OCI-LY3 (cell line): Measurements from ENCODE around the gene LINGO1.

Experiments used
- H2AFZ ChIP-seq: fragments of 200-600, 300-600 bp; shearing (Covaris generic); 2 replicates; pipeline ENCODE4 v1.6.0; 2014; ENCODE audit warnings: antibody characterized with exemption, low read depth, low read length
- H3K27ac ChIP-seq: fragments of 200-600, 300-600 bp; sonication (generic); 2 replicates; pipeline ENCODE4 v1.5.1; 2014; ENCODE audit warnings: mild to moderate bottlenecking, low read length, moderate library complexity, mixed read lengths
- H3K27me3 ChIP-seq: fragments of 200-600, 300-600 bp; sonication (generic); 2 replicates; pipeline ENCODE4 v1.6.1; 2014; ENCODE audit warnings: low read depth, low read length, mixed read lengths
- H3K36me3 ChIP-seq: fragments of 200-600, 300-600 bp; sonication (generic); replicated peaks from 2 replicates; pipeline ENCODE3; 2014; ENCODE audit warnings: low read depth, low read length, mixed read lengths
- H3K4me1 ChIP-seq: fragments of 300-600, 200-600 bp; sonication (generic); 2 replicates; pipeline ENCODE4 v1.6.1; 2014; ENCODE audit warnings: low read length, mixed read lengths
- H3K4me2 ChIP-seq: fragments of 200-600, 300-600 bp; sonication (generic); 2 replicates; pipeline ENCODE4 v1.6.1; 2014; ENCODE audit warnings: low read length, mixed read lengths
- H3K4me3 ChIP-seq: fragments of 300-600, 200-600 bp; sonication (generic); 2 replicates; pipeline ENCODE4 v1.5.1; 2014; ENCODE audit warnings: antibody characterized with exemption, mild to moderate bottlenecking, low read length, moderate library complexity
- H3K79me2 ChIP-seq: fragments of 300-600, 200-600 bp; shearing (Covaris generic); 2 replicates; pipeline ENCODE4 v1.6.1; 2014; ENCODE audit warnings: mild to moderate bottlenecking, low read length, mixed read lengths
- H3K9ac ChIP-seq: fragments of 300-600, 200-600 bp; shearing (Covaris generic); 2 replicates; pipeline ENCODE4 v1.6.0; 2014; ENCODE audit warnings: mild to moderate bottlenecking, low read length, moderate library complexity
- H3K9me3 ChIP-seq: fragments of 200-600, 300-600 bp; shearing (Covaris generic); 2 replicates; pipeline ENCODE4 v1.6.1; 2014; ENCODE audit warnings: low read length, mixed read lengths; ENCODE audit not compliant: insufficient read depth
- H4K20me1 ChIP-seq: fragments of 200-600, 300-600 bp; sonication (generic); 2 replicates; pipeline ENCODE4 v1.6.1; 2016; ENCODE audit warnings: low read length, mixed read lengths; ENCODE audit not compliant: insufficient read depth
- CTCF ChIP-seq: fragments of 200-600, 300-600 bp; sonication (generic); IDR thresholded peaks from 2 replicates; pipeline ENCODE4 v1.5.1; 2014; ENCODE audit warnings: antibody characterized with exemption, low read length, low read depth
- EZH2phosphoT487 ChIP-seq: fragments of 200-600 bp; shearing (Covaris generic); IDR thresholded peaks from 2 replicates; pipeline ENCODE4 v1.6.1; 2018; ENCODE audit warnings: antibody characterized with exemption, mixed run types, low read depth

Gene LINGO1

GRCh38 chr15:77602800-77603199 is 29.9 kb downstream of the LINGO1 start:
- no peaks in the 10 kb centered on the region for H3K36me3 ChIP-seq
- H3K9me3 ChIP-seq = no peaks in the 10 kb centered on the region
- no peak overlapping the region for H3K4me2 ChIP-seq
- no peaks in the 10 kb centered on the region for H4K20me1 ChIP-seq
- no peak overlapping the region for H2AFZ ChIP-seq
- H3K4me3 ChIP-seq = no peak overlapping the region
- no peaks in the 10 kb centered on the region for H3K79me2 ChIP-seq
- peaks cover 12% of the 10 kb centered on the region for H3K4me1 ChIP-seq
- H3K9ac ChIP-seq = no peak overlapping the region
- TF ChIP-seq CTCF (no peak), EZH2phosphoT487 (no peak)
- no peak overlapping the region for H3K27ac ChIP-seq
- no peaks in the 10 kb centered on the region for H3K27me3 ChIP-seq

GRCh38 chr15:77599899-77600298 is 32.8 kb downstream of the LINGO1 start:
- H3K27ac ChIP-seq = no peak overlapping the region
- TF ChIP-seq CTCF (no peak), EZH2phosphoT487 (no peak)

GRCh38 chr15:77599357-77599756 is 33.4 kb downstream of the LINGO1 start:
- peak overlapping the region; percentile 76 for H2AFZ ChIP-seq
- H3K4me1 ChIP-seq = peaks cover 10% of the 10 kb centered on the region
- H3K36me3 ChIP-seq = no peaks in the 10 kb centered on the region
- peak overlapping the region; percentile 42 for H3K4me2 ChIP-seq
- H3K4me3 ChIP-seq = no peak overlapping the region
- TF ChIP-seq CTCF (no peak), EZH2phosphoT487 (no peak)
- no peaks in the 10 kb centered on the region for H3K27me3 ChIP-seq
- H3K79me2 ChIP-seq = no peaks in the 10 kb centered on the region
- H3K9ac ChIP-seq = no peak overlapping the region
- H3K9me3 ChIP-seq = no peaks in the 10 kb centered on the region
- no peaks in the 10 kb centered on the region for H4K20me1 ChIP-seq
- H3K27ac ChIP-seq = no peak overlapping the region

More at GRCh38 chr15:77599899-77600298, 32.8 kb downstream of the LINGO1 start:
- no peak overlapping the region for H3K9ac ChIP-seq
- H3K79me2 ChIP-seq = no peaks in the 10 kb centered on the region
- H3K36me3 ChIP-seq = no peaks in the 10 kb centered on the region
- peak overlapping the region; percentile 41 for H3K4me3 ChIP-seq
- no peaks in the 10 kb centered on the region for H3K27me3 ChIP-seq
- peaks cover 10% of the 10 kb centered on the region for H3K4me1 ChIP-seq
- H2AFZ ChIP-seq = peak overlapping the region; percentile 76
- peak overlapping the region; percentile 42 for H3K4me2 ChIP-seq
- no peaks in the 10 kb centered on the region for H3K9me3 ChIP-seq
- no peaks in the 10 kb centered on the region for H4K20me1 ChIP-seq

- no peaks in the 10 kb centered on the region for H4K20me1 ChIP-seq
- no peak overlapping the region for H2AFZ ChIP-seq
- no peaks in the 10 kb centered on the region for H3K36me3 ChIP-seq
- no peak overlapping the region for H3K27ac ChIP-seq
- H3K79me2 ChIP-seq = no peaks in the 10 kb centered on the region
- no peak overlapping the region for H3K9ac ChIP-seq
- H3K27me3 ChIP-seq = no peaks in the 10 kb centered on the region
- no peak overlapping the region for H3K4me3 ChIP-seq
- peaks cover 10% of the 10 kb centered on the region for H3K4me1 ChIP-seq
- TF ChIP-seq CTCF = no peak
- no peak for TF ChIP-seq EZH2phosphoT487
- no peaks in the 10 kb centered on the region for H3K9me3 ChIP-seq
- H3K4me2 ChIP-seq = no peak overlapping the region
Observed at GRCh38 chr15:77598644-77599043, 34.1 kb downstream of the LINGO1 start.
